Activated CD8-positive, alpha-beta memory T cell treated with anti-CD3 and anti-CD28 coated beads, Interleukin-2, amount 10 ng/mL, durations not matched to agents 7 days and 5 days (primary cell): ENCODE results near the gene AUNIP. TPM values are rescaled to one million over a fixed set of nuclear protein-coding genes. Genes with fewer than 3 reads are reported as not detected.

Source experiments
- ATAC-seq: fragments of 150-1000 bp; cut with Tn5 transposase; one replicate; pipeline ENCODE4 v1.10.0; 2021; ENCODE audit warnings: moderate library complexity
- CTCF ChIA-PET: fragments of 350-600 bp; sonication (Branson Sonifier 250); formaldehyde crosslinking; loops from one replicate; lab custom pipeline; 2021; ENCODE audit warnings: antibody characterized with exemption; lab: Charles Lee
- DNase-seq: peaks from one replicate; pipeline ENCODE4 v3.0.0-alpha.2; 2020
- H3K27ac Mint-ChIP-seq: one replicate; pipeline ENCODE4 v1.8.0; 2021; ENCODE audit warnings: mild to moderate bottlenecking, mixed read lengths
- H3K27me3 Mint-ChIP-seq: one replicate; pipeline ENCODE4 v1.8.0; 2021; ENCODE audit warnings: mixed read lengths
- H3K36me3 Mint-ChIP-seq: one replicate; pipeline ENCODE4 v1.8.0; 2021; ENCODE audit warnings: mild to moderate bottlenecking, mixed read lengths
- H3K4me1 Mint-ChIP-seq: one replicate; pipeline ENCODE4 v1.8.0; 2021; ENCODE audit warnings: mixed read lengths
- H3K4me3 Mint-ChIP-seq: one replicate; pipeline ENCODE4 v1.8.0; 2021; ENCODE audit warnings: mild to moderate bottlenecking, moderate library complexity, mixed read lengths
- H3K9me3 Mint-ChIP-seq: one replicate; pipeline ENCODE4 v1.8.0; 2022; ENCODE audit warnings: low read depth, mixed read lengths
- total RNA-seq, 2 experiments: library from RNA; stranded (reverse); gene quantifications; one replicate each; pipeline ENCODE4 v1.2.3, GENCODE V29; 2021

AUNIP gene
- total RNA-seq, 2 experiments from 2014 or later: 8.1 to 9.8 TPM

DNA sequence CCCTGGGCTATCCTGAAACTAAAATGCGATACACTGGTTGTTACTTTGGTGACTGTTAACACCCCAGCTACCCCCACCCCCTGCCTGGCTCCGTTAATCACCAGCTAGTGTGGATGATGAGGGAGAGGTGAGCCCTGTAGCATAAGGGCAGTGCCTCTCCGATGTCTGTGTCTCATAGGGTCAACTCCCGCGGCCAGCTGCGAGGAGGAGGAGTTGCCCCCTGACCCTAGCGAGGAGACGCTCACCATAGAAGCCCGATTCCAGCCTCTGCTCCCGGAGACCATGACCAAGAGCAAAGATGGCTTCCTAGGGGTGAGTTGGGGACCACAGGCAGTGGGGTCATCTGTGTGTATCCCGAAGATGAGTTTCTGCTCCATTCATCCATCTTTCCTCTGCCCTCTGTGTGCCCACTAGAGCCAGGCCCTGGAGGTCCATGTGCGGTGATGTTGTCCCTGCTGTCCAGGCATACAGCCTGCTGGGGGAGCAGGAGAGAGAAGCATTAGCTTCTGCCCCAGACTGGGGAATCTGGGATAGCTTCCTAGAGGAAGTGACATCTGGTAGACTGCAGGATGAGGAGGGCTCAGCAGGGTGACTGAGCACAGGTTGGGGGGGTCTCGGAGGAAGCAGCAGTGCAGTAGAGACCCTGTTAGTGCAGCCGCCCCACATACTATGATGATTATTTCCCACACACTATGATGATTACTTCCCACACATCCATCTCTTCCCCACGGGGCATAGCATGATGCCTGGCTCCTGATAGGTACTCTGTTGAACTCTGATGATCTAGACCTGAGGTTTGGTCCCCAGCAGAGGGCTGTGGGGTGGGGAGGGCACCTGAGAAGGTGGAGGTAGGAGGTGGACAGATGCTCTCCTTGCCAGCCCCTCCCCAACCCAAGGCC lies 54.0 kb downstream of the AUNIP start:
- CTCF ChIA-PET: interaction anchor here (1.0 to 5.4 kb wide), 3 partner anchors 11 to 284 kb away, joined by 4 to 34 read pairs (median 4); no protein-coding TSS in a partner anchor
- ATAC-seq (no peak), DNase-seq (no peak)
- Mint-ChIP-seq H3K36me3 (no peaks in the 10 kb centered on the region), H3K27ac (no peak overlapping the region), H3K9me3 (no peaks in the 10 kb centered on the region), H3K4me3 (no peak overlapping the region), H3K4me1 (peaks cover 20% of the 10 kb centered on the region), H3K27me3 (peaks cover 29% of the 10 kb centered on the region)

DNA sequence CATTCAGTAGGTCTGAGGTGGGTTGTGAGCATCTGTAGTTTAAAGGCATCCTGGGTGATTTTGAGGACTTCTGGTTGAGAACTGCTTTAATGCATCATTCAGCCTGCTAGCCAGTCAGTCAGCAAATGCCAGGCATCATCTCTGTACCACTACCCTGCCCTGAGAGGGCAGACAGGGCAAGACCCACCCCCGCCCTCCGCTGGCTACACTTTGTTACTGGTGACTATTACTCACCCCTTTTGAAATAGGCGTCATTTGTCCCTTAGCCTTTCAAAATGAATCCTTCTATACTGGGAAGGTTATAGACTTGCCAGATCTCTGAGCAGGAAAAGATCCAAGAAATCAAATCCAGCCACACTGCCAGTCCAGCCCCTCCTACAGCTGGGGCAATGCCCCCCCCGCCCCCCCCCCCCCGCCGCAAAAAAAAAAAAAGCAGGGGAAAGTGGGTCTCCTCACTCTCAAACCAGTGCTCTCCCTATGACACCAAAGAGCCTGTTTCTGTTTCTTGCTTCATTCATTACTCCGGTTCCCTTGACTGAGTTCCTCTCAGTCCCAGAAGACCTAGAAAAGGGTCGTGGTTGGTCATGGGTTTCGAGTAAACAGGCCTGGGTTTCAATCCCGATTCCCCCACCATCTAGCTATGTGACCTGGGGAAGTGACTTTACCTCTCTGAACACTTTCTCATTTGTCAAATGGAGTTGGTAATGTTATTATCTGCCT lies 54.9 kb downstream of the AUNIP start:
- no peak for ATAC-seq

DNA sequence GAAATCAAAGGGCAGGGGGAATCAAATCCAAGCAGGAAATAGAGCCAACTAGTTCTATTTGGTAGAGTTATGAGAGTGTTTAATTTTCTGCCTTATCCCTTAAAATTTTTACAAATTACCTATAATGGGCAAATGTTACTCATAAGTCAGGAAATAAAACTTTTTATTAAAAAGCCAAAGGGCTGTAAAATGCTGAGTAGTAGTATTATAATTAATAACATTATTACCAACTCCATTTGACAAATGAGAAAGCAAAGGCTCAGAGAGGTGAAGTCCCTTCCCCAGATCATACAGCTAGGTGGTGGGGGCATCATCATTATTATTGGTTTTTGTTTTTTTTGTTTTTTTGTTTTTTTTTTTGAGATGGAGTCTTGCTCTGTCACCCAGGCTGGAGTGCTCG lies 55.9 kb downstream of the AUNIP start:
- Mint-ChIP-seq H3K4me3 (no peak overlapping the region), H3K4me1 (peaks cover 20% of the 10 kb centered on the region), H3K9me3 (no peaks in the 10 kb centered on the region), H3K27ac (no peak overlapping the region), H3K36me3 (no peaks in the 10 kb centered on the region), H3K27me3 (peaks cover 34% of the 10 kb centered on the region)
- no peak for ATAC-seq
- CTCF ChIA-PET: interaction anchor here (5.4 kb wide), 1 partner anchor 194 kb away, joined by 34 read pairs; no protein-coding TSS in a partner anchor
- DNase-seq: no peak

More for the DNA sequence above, 54.9 kb downstream of the AUNIP start:
- no peaks in the 10 kb centered on the region for H3K9me3 Mint-ChIP-seq
- no peak for DNase-seq
- CTCF ChIA-PET: interaction anchor here (1.0 to 5.4 kb wide), 3 partner anchors 10 to 284 kb away, joined by 4 to 34 read pairs (median 4); no protein-coding TSS in a partner anchor
- H3K4me1 Mint-ChIP-seq: peaks cover 20% of the 10 kb centered on the region
- no peak overlapping the region for H3K27ac Mint-ChIP-seq
- peaks cover 29% of the 10 kb centered on the region for H3K27me3 Mint-ChIP-seq
- no peaks in the 10 kb centered on the region for H3K36me3 Mint-ChIP-seq
- no peak overlapping the region for H3K4me3 Mint-ChIP-seq

DNA sequence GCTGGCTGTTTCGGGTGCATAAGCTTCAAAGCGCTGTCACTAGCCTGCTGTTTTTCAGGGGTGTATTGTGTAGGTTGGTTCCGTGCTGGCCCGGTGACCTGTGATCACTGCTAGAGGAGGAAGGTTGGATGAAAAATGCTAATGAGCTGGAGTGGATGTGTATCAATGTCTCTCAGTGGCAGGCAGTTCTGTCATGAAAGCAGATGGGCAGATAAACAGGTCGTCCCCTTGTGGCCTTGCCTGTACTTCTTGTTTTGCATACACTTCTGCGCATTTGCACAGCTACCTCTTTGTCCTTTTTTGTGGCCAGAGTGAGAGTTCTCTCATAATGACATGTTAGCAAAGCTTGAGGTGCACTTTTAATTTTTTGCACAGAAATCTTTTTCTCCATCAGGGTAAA lies 56.3 kb downstream of the AUNIP start:
- Mint-ChIP-seq H3K27me3 (peaks cover 37% of the 10 kb centered on the region), H3K27ac (no peak overlapping the region), H3K9me3 (no peaks in the 10 kb centered on the region), H3K4me1 (peaks cover 20% of the 10 kb centered on the region), H3K4me3 (no peak overlapping the region), H3K36me3 (no peaks in the 10 kb centered on the region)
- ATAC-seq (no peak), DNase-seq (no peak)
- CTCF ChIA-PET: interaction anchor here (1.2 to 5.4 kb wide), 3 partner anchors 8 to 196 kb away, joined by 3 to 34 read pairs (median 9); no protein-coding TSS in a partner anchor

DNA sequence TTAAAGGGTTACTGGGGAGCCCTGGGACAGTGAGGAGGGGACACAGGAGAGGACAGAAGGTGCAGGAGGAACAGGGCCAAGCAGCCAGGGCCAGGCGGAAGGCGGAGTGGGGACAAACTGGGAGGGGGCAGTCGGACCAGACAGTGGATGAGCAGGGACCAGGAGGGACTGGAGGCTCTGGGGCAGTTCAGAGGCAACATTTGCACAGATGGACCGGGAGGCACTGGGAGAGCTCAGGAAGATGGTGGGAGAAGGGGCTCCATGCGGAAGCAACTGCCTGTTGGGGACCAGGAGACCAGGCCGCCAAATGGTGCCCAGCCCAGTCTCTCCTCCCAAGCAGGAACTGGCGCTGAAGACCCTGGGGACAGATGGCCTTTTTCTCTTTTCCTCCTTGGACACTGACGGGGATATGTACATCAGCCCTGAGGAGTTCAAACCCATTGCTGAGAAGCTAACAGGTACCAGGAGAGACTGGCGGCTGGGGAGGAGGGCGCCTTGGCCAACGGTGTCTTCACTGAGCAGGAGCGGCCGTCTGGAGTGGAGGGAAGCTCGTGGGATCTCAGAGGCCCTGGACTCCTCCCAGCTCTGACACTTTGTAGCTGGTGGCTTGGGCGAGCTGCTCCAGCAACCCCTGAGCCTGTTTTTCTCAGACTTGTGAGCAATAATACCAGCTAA lies 58.4 kb downstream of the AUNIP start:
- DNase-seq: no peak
- Mint-ChIP-seq H3K9me3 (no peaks in the 10 kb centered on the region), H3K36me3 (no peaks in the 10 kb centered on the region), H3K27me3 (peaks cover 44% of the 10 kb centered on the region), H3K4me3 (peak overlapping the region; percentile 61), H3K4me1 (peaks cover 39% of the 10 kb centered on the region), H3K27ac (no peak overlapping the region)
- CTCF ChIA-PET: interaction anchor here (0.9 to 5.4 kb wide), 3 partner anchors 189 to 297 kb away, joined by 3 to 34 read pairs (median 4); no protein-coding TSS in a partner anchor
- no peak for ATAC-seq

DNA sequence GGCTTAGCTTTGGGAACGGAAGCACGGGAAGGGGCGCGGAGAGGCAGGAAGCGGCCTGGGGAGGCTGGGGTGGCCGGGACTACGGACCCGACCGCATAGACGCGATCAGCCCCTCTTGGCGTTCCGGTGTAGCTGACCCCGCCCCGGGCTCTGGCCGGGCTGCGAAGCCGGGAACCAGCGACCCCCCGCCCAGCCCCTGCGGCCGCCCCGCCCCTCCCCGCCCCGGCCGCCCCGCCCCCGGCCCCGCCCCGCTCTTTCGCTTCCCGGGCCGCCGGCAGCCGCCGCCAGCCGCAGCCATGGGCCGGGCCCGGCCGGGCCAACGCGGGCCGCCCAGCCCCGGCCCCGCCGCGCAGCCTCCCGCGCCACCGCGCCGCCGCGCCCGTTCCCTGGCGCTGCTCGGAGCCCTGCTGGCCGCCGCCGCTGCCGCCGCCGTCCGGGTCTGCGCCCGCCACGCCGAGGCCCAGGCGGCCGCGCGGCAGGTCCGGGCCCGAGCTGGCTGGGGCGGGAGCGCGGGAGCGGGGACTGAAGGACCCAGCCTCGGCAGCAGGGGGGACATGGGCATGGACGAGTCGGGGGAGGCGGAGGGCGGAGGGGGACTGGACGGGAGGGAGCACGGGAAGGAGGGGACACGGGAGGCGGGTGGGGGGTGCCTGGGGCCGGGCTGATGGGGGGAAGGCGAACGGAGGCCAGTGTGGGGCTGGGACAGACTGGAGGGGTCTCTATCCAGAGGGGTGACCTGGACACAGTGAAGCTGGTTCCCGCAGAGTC lies 59.1 kb downstream of the AUNIP start, which contains the start of gene SELENON:
Gene SELENON, plus strand, starts transcription at position 259 of the 768 bp plus-strand sequence. Its CDS starts 38 bp downstream, at position 297.
- no peaks in the 10 kb centered on the region for H3K9me3 Mint-ChIP-seq
- peaks cover 49% of the 10 kb centered on the region for H3K27me3 Mint-ChIP-seq
- H3K4me3 Mint-ChIP-seq: peak within 1 kb of the TSS; percentile 61
- H3K4me1 Mint-ChIP-seq: peaks cover 41% of the 10 kb centered on the region
- ATAC-seq (peak; percentile 56), DNase-seq (no peak)
- H3K36me3 Mint-ChIP-seq: no peaks in the 10 kb centered on the region
- CTCF ChIA-PET: interaction anchor here (1.1 to 6.5 kb wide), 4 partner anchors 9 to 195 kb away, joined by 3 to 75 read pairs (median 19); no protein-coding TSS in a partner anchor
- no peak within 1 kb of the TSS for H3K27ac Mint-ChIP-seq

DNA sequence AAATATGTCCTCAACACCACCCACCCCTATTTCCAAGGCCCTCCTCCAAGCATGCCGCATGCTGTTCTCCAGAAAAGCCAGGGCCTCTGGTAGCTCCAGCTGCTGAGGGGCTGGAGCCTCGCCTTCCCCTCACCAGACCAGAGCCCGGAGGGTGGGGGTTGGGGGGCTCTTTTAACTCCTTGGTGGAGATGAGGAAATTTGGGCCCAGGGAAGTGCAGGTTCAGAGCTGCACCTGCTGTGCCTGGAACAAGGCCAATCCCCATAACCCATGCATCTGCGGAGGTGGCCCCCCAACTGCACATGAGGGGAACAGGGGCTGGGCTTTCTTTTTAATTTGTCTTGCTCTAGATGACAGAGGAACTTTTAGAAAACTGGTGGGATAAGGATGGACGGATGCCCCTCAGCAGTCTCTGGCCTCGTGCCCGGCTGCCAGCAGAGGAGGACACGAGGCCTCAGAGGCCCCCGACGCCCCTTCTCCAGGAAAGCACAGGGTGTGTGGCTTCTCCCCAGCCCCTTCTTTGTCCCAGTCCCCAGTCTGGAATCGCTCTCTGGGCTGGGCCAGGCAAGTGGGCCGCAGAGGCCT lies 59.8 kb downstream of the AUNIP start:
- no peak overlapping the region for H3K27ac Mint-ChIP-seq

DNA sequence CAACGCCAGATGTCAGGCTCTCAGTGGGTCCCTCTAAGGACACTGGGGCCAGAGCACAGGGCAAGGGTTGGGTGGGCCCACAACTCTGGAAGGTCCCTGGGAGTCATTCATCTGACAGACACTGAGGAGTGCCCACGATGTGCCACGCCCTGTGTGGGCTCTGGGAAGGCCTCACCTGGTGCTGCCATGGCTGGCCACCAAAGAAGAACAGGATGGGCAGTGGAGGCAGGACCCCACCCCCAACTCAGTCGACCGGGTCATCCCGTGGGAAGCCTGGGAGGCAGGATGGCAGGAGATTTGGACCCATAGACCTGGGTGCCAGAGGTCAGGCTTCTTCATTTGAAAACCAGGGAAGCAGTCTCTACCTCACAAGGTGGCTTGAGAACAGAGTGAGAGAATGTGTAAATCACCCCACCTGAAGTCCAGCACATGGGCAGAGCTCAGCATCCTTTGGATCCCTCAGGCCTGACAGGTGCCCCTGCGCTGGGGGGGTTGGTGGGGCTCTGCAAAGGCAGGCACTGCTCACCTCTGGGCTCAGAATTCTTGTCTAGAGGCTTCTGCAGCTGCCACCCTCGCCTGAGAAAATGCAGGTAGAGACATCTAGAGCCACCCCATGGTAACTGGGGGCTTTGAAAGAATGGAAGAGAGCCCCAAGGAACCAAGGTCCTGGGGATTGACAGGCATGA lies 60.4 kb downstream of the AUNIP start:
- no peak overlapping the region for H3K4me3 Mint-ChIP-seq
- H3K4me1 Mint-ChIP-seq: peaks cover 37% of the 10 kb centered on the region
- peaks cover 54% of the 10 kb centered on the region for H3K27me3 Mint-ChIP-seq
- no peaks in the 10 kb centered on the region for H3K36me3 Mint-ChIP-seq
- DNase-seq (no peak), ATAC-seq (no peak)
- H3K9me3 Mint-ChIP-seq: no peaks in the 10 kb centered on the region
- H3K27ac Mint-ChIP-seq: no peak overlapping the region
- CTCF ChIA-PET: interaction anchor here (0.6 to 6.5 kb wide), 11 partner anchors 11 to 278 kb away, joined by 3 to 75 read pairs (median 4); partner anchors contain the start of genes LDLRAP1 and MAN1C1

More for the DNA sequence above, 59.8 kb downstream of the AUNIP start:
- no peaks in the 10 kb centered on the region for H3K9me3 Mint-ChIP-seq
- CTCF ChIA-PET: interaction anchor here (1.1 to 6.5 kb wide), 4 partner anchors 10 to 256 kb away, joined by 3 to 75 read pairs (median 4); partner anchors contain the start of gene LDLRAP1
- H3K4me3 Mint-ChIP-seq: peak overlapping the region; percentile 37
- ATAC-seq (no peak), DNase-seq (no peak)
- H3K4me1 Mint-ChIP-seq: peaks cover 41% of the 10 kb centered on the region
- H3K36me3 Mint-ChIP-seq: no peaks in the 10 kb centered on the region
- peaks cover 53% of the 10 kb centered on the region for H3K27me3 Mint-ChIP-seq

DNA sequence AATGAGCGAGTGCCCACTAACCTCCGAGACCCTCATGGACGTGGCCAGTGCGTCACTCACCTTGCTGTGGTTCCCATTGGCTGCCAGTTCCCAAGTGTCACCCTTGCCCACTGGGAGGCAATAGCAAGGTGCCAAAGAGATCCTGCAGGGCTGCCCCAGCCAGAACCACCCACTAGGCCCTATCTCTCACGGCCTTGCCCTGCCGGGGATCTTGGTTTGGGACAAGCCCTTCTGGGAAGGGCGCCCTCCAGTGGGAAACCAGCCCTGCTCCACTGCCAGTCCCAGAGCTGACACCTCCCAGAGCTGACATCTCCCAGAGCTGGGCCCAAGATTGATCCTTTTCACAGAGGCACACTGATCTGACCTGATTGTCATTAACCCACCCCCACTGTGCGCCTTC lies 61.3 kb downstream of the AUNIP start:
- CTCF ChIA-PET: interaction anchor here (0.6 to 6.5 kb wide), 12 partner anchors 12 to 277 kb away, joined by 3 to 75 read pairs (median 4); partner anchors contain the start of genes LDLRAP1 and MAN1C1
- H3K27ac Mint-ChIP-seq: no peak overlapping the region
- DNase-seq: no peak
- no peak overlapping the region for H3K4me3 Mint-ChIP-seq
- H3K4me1 Mint-ChIP-seq: peaks cover 34% of the 10 kb centered on the region
- no peak for ATAC-seq
- H3K9me3 Mint-ChIP-seq: no peaks in the 10 kb centered on the region
- H3K27me3 Mint-ChIP-seq: peaks cover 50% of the 10 kb centered on the region
- H3K36me3 Mint-ChIP-seq: no peaks in the 10 kb centered on the region

DNA sequence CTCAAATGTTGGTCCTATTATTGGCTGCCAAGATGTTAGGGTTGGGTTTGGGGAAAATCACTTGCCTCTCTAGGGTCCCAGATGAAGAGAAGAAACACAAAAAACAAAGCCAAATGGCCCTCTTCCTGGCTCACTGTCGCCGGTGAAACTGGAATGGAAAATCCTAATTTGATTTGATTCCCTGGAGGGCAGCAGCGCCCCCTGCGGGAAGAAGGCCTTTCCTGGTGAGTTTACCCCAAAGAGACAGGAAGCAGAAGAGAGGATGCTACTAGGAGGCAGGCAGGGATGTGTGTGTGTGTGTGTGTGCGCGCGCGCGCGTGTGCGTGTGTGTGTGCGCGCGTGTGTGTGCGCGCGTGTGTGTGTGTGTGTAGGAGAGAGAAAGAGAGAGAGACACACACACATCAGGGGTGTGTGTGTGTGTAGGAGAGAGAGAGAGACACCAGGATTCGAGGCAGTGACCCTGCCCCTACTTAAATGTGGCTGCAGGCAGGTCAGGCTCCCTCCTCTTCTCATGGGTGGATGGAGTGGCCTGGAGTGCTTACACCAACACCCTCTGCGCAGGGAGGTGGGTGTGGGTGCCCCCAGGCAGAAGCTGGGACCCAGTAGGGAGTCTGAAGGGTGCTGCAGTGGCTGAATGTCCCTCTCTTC lies 62.3 kb downstream of the AUNIP start:
- CTCF ChIA-PET: interaction anchor here (0.7 to 6.5 kb wide), 11 partner anchors 12 to 243 kb away, joined by 3 to 75 read pairs (median 4); no protein-coding TSS in a partner anchor
- H3K4me1 Mint-ChIP-seq: peaks cover 26% of the 10 kb centered on the region
- no peaks in the 10 kb centered on the region for H3K36me3 Mint-ChIP-seq
- peak overlapping the region; percentile 20 for H3K27ac Mint-ChIP-seq
- H3K27me3 Mint-ChIP-seq: peaks cover 41% of the 10 kb centered on the region
- ATAC-seq: peak; percentile 73
- DNase-seq: peak; percentile 87
- H3K9me3 Mint-ChIP-seq: no peaks in the 10 kb centered on the region
- H3K4me3 Mint-ChIP-seq: peak overlapping the region; percentile 8
